Measurements from ENCODE around the gene LRFN2.

DNA sequence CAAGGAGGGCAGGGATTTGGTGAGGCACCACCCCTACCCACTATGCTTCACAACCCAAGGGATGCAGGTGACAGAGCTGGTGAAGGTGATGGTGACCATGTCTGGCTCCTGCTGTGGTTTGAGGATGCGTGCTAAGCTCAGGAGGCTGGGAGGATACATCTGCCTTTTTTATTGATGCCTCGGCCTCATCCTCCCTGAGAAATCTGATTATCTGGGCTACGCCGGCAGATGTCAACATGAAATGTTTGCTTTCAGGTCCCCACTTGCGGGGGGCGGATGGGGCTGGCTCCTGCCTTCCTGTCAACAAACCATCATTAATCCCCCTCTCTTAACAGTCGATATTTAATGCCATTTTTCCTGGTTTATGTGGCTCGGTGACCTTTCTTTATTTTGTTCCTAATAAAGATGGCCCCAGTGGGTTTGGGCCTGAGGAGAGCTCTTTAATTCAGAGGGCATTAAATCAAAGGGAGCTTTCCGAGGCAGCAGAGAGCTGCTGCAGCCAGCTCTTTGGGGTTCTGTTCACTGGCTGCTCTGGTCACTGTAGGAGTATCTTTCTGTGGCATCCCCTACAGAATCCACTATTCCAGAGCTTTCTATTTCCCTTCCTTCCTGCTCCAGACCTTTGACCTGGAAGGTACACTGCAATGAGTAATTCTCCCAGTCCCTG is 33.5 kb upstream of the LRFN2 start:
- TF ChIP-seq CTCF (conservative IDR thresholded peaks at IDR 0.05; ENCODE audit: low read length) (no peak), EZH2phosphoT487 (IDR thresholded peaks at IDR 0.05; ENCODE audit: borderline replicate concordance) (no peak)

Data from Loucy (cell line).